IPS DF 6.9 (cell line): ENCODE data around the gene CDK8.

Experiments
- DNase-seq: peaks from one replicate; pipeline ENCODE4 v3.0.0-alpha.2; 2013; ENCODE audit warnings: low read depth, low spot score
- H3K27ac ChIP-seq: one replicate; pipeline ENCODE4 v1.5.1; 2013; ENCODE audit warnings: low read length, control low read depth
- H3K27me3 ChIP-seq: 2 replicates; pipeline ENCODE4 v1.6.1; 2013; ENCODE audit warnings: mild to moderate bottlenecking, low read length; ENCODE audit not compliant: control insufficient read depth, insufficient read depth
- H3K36me3 ChIP-seq: 2 replicates; pipeline ENCODE4 v1.6.1; 2013; ENCODE audit warnings: low read length; ENCODE audit not compliant: control insufficient read depth, insufficient read depth
- H3K4me1 ChIP-seq: 2 replicates; pipeline ENCODE4 v1.6.1; 2013; ENCODE audit warnings: low read length; ENCODE audit not compliant: control insufficient read depth, insufficient read depth
- H3K4me3 ChIP-seq: 2 replicates; pipeline ENCODE4 v1.5.1; 2013; ENCODE audit warnings: mild to moderate bottlenecking, low read length
- H3K9me3 ChIP-seq: 2 replicates; pipeline ENCODE4 v1.6.1; 2013; ENCODE audit warnings: low read length, inconsistent platforms; ENCODE audit not compliant: control insufficient read depth, insufficient read depth
- WGBS: extraction: QIAGEN DNeasy Blood & Tissue Kit; methylation state at CpG from one replicate; pipeline ENCODE4 v1.1.7; 2013; ENCODE audit warnings: mixed read lengths, missing lambda C conversion rate; ENCODE audit not compliant: insufficient read length, insufficient coverage; 5-methylcytosine and 5-hydroxymethylcytosine counted together

CDK8 gene

GRCh38 chr13:26406791-26407190 is 152.9 kb downstream of the CDK8 start:
- no CpG with 5 or more reads among the region's 6 CpGs for WGBS
- H3K4me3 ChIP-seq, result no peak overlapping the region
- no peaks in the 10 kb centered on the region for H3K9me3 ChIP-seq
- DNase-seq, result no peak
- H3K36me3 ChIP-seq, result no peaks in the 10 kb centered on the region; the same call in 1 of the 2 replicates
- no peaks in the 10 kb centered on the region for H3K4me1 ChIP-seq
- no peaks in the 10 kb centered on the region for H3K27me3 ChIP-seq
- H3K27ac ChIP-seq, result no peak overlapping the region

GRCh38 chr13:26411206-26411605 is 157.3 kb downstream of the CDK8 start:
- Histone ChIP-seq H3K9me3 (no peaks in the 10 kb centered on the region), H3K4me3 (no peak overlapping the region), H3K27ac (no peak overlapping the region), H3K36me3 (no peaks in the 10 kb centered on the region), H3K27me3 (no peaks in the 10 kb centered on the region), H3K4me1 (no peaks in the 10 kb centered on the region)
- DNase-seq, result no peak
- WGBS, result no CpG with 5 or more reads among the region's 3 CpGs

GRCh38 chr13:26412263-26412662 is 158.3 kb downstream of the CDK8 start:
- Histone ChIP-seq H3K4me1 (no peaks in the 10 kb centered on the region), H3K27ac (no peak overlapping the region)
- WGBS, result no CpG with 5 or more reads among the region's 1 CpG

GRCh38 chr13:26412936-26413716 is 159.2 kb downstream of the CDK8 start:
- no peaks in the 10 kb centered on the region for H3K9me3 ChIP-seq
- WGBS, result no CpG with 5 or more reads among the region's 5 CpGs
- no peaks in the 10 kb centered on the region for H3K36me3 ChIP-seq
- no peak for DNase-seq
- H3K4me3 ChIP-seq, result no peak overlapping the region
- no peaks in the 10 kb centered on the region for H3K27me3 ChIP-seq
- H3K4me1 ChIP-seq, result no peaks in the 10 kb centered on the region
- no peak overlapping the region for H3K27ac ChIP-seq

More at GRCh38 chr13:26412263-26412662, 158.3 kb downstream of the CDK8 start:
- Histone ChIP-seq H3K27me3 (no peaks in the 10 kb centered on the region), H3K9me3 (no peaks in the 10 kb centered on the region), H3K4me3 (no peak overlapping the region), H3K36me3 (no peaks in the 10 kb centered on the region)
- DNase-seq, result no peak

- no peak for DNase-seq
- H3K27me3 ChIP-seq, result no peaks in the 10 kb centered on the region
- no CpG with 5 or more reads among the region's 4 CpGs for WGBS
- no peaks in the 10 kb centered on the region for H3K36me3 ChIP-seq
- no peak overlapping the region for H3K4me3 ChIP-seq
- no peaks in the 10 kb centered on the region for H3K4me1 ChIP-seq
- H3K27ac ChIP-seq, result no peak overlapping the region
- H3K9me3 ChIP-seq, result no peaks in the 10 kb centered on the region
Measured at GRCh38 chr13:26420282-26420960, 166.5 kb downstream of the CDK8 start.

GRCh38 chr13:26422036-26422435 is 168.1 kb downstream of the CDK8 start:
- no peak overlapping the region for H3K27ac ChIP-seq
- no peaks in the 10 kb centered on the region for H3K36me3 ChIP-seq
- H3K27me3 ChIP-seq, result no peaks in the 10 kb centered on the region
- DNase-seq, result no peak
- no peaks in the 10 kb centered on the region for H3K9me3 ChIP-seq
- no peak overlapping the region for H3K4me3 ChIP-seq
- no peaks in the 10 kb centered on the region for H3K4me1 ChIP-seq
- WGBS, result no CpG with 5 or more reads among the region's 7 CpGs

- H3K4me3 ChIP-seq, result no peak overlapping the region
- no peak for DNase-seq
- WGBS, result no CpG with 5 or more reads among the region's 3 CpGs
- no peaks in the 10 kb centered on the region for H3K27me3 ChIP-seq
- H3K36me3 ChIP-seq, result no peaks in the 10 kb centered on the region
- no peak overlapping the region for H3K27ac ChIP-seq
- no peaks in the 10 kb centered on the region for H3K9me3 ChIP-seq
- no peaks in the 10 kb centered on the region for H3K4me1 ChIP-seq
Measured at GRCh38 chr13:26423629-26424028, 169.7 kb downstream of the CDK8 start.

- no peaks in the 10 kb centered on the region for H3K27me3 ChIP-seq
- WGBS, result no CpG with 5 or more reads among the region's 14 CpGs
- no peaks in the 10 kb centered on the region for H3K9me3 ChIP-seq
- no peak overlapping the region for H3K4me3 ChIP-seq
- H3K36me3 ChIP-seq, result no peaks in the 10 kb centered on the region
- no peak for DNase-seq
- H3K27ac ChIP-seq, result no peak overlapping the region
- H3K4me1 ChIP-seq, result no peaks in the 10 kb centered on the region
Measured at GRCh38 chr13:26424181-26424580, 170.3 kb downstream of the CDK8 start.

- H3K4me1 ChIP-seq, result no peaks in the 10 kb centered on the region
- DNase-seq, result no peak
- no peak overlapping the region for H3K27ac ChIP-seq
- no peak overlapping the region for H3K4me3 ChIP-seq
- no peaks in the 10 kb centered on the region for H3K9me3 ChIP-seq
- H3K27me3 ChIP-seq, result no peaks in the 10 kb centered on the region
- H3K36me3 ChIP-seq, result no peaks in the 10 kb centered on the region
- no CpG with 5 or more reads among the region's 9 CpGs for WGBS
Measured at GRCh38 chr13:26425443-26426358, 171.8 kb downstream of the CDK8 start.

- Histone ChIP-seq H3K27ac (no peak overlapping the region), H3K4me1 (no peaks in the 10 kb centered on the region), H3K4me3 (no peak overlapping the region), H3K9me3 (no peaks in the 10 kb centered on the region), H3K27me3 (no peaks in the 10 kb centered on the region), H3K36me3 (no peaks in the 10 kb centered on the region)
- WGBS, result no CpG with 5 or more reads among the region's 4 CpGs
- no peak for DNase-seq
Measured at GRCh38 chr13:26433776-26434175, 179.8 kb downstream of the CDK8 start.
